KOPT-K1 (cell line): Measurements from ENCODE around the gene SNRPA1.
"Not testable (repeated sequence)": the region's sequence is repeated elsewhere in the genome, so short reads cannot be mapped to it uniquely, and the experiment has no call there.

Experiments used
- H3K27ac ChIP-seq: fragments of 200-600 bp; sonication (generic); 2 replicates; pipeline ENCODE4 v1.5.1; 2016; ENCODE audit warnings: antibody characterized with exemption, mild to moderate bottlenecking, low read depth, low read length; ENCODE audit not compliant: poor library complexity, severe bottlenecking
- H3K36me3 ChIP-seq: fragments of 200-600 bp; sonication (generic); 2 replicates; pipeline ENCODE4 v1.5.1; 2017; ENCODE audit warnings: antibody characterized with exemption, mild to moderate bottlenecking, low read length, moderate library complexity; ENCODE audit not compliant: insufficient read depth
- H3K9me3 ChIP-seq: fragments of 200-600 bp; sonication (generic); 2 replicates; pipeline ENCODE4 v1.5.1; 2017; ENCODE audit warnings: antibody characterized with exemption, low read length, mild to moderate bottlenecking; ENCODE audit not compliant: insufficient read depth, poor library complexity, severe bottlenecking

The SNRPA1 gene

GRCh38 chr15:101287342-101287741 lies 7.7 kb downstream of the SNRPA1 start:
- H3K27ac ChIP-seq: not testable (repeated sequence)
- peaks cover 100% of the 10 kb centered on the region for H3K36me3 ChIP-seq

GRCh38 chr15:101286471-101287114 lies 8.5 kb downstream of the SNRPA1 start:
- no peak overlapping the region for H3K27ac ChIP-seq
- no peaks in the 10 kb centered on the region for H3K9me3 ChIP-seq
- H3K36me3 ChIP-seq: peaks cover 100% of the 10 kb centered on the region

More at GRCh38 chr15:101287342-101287741, 7.7 kb downstream of the SNRPA1 start:
- H3K9me3 ChIP-seq: not testable (repeated sequence)

- no peaks in the 10 kb centered on the region for H3K9me3 ChIP-seq
- H3K36me3 ChIP-seq: peaks cover 96% of the 10 kb centered on the region
- no peak overlapping the region for H3K27ac ChIP-seq
Observed at GRCh38 chr15:101283931-101284330, 11.1 kb downstream of the SNRPA1 start.

GRCh38 chr15:101280007-101280406 lies 15.0 kb downstream of the SNRPA1 start:
- H3K36me3 ChIP-seq: peaks cover 66% of the 10 kb centered on the region
- no peak overlapping the region for H3K27ac ChIP-seq
- no peaks in the 10 kb centered on the region for H3K9me3 ChIP-seq

- Histone ChIP-seq H3K27ac (no peak overlapping the region), H3K36me3 (peaks cover 66% of the 10 kb centered on the region)
Observed at GRCh38 chr15:101277943-101278564, 17.0 kb downstream of the SNRPA1 start.

GRCh38 chr15:101277038-101277822 lies 17.8 kb downstream of the SNRPA1 start, which contains the start of gene SELENOS:
SELENOS (minus strand) TSS chr15:101277485; CDS start chr15:101277417, 68 bp downstream.
- no peaks in the 10 kb centered on the region for H3K9me3 ChIP-seq
- peaks cover 66% of the 10 kb centered on the region for H3K36me3 ChIP-seq
- peak within 1 kb of the TSS; percentile 59 for H3K27ac ChIP-seq

More at GRCh38 chr15:101277943-101278564, 17.0 kb downstream of the SNRPA1 start:
- H3K9me3 ChIP-seq: no peaks in the 10 kb centered on the region

- Histone ChIP-seq H3K9me3 (no peaks in the 10 kb centered on the region), H3K27ac (peak overlapping the region; percentile 59), H3K36me3 (peaks cover 66% of the 10 kb centered on the region)
Observed at GRCh38 chr15:101276501-101277037, 18.5 kb downstream of the SNRPA1 start.

GRCh38 chr15:101275018-101275417 lies 20.0 kb downstream of the SNRPA1 start:
- H3K27ac ChIP-seq: no peak overlapping the region
- no peaks in the 10 kb centered on the region for H3K9me3 ChIP-seq
- H3K36me3 ChIP-seq: peaks cover 67% of the 10 kb centered on the region

- Histone ChIP-seq H3K9me3 (no peaks in the 10 kb centered on the region), H3K36me3 (peaks cover 65% of the 10 kb centered on the region), H3K27ac (no peak overlapping the region)
Observed at GRCh38 chr15:101273534-101273933, 21.5 kb downstream of the SNRPA1 start.

GRCh38 chr15:101272584-101272983 lies 22.5 kb downstream of the SNRPA1 start:
- Histone ChIP-seq H3K36me3 (peaks cover 65% of the 10 kb centered on the region), H3K27ac (no peak overlapping the region), H3K9me3 (no peaks in the 10 kb centered on the region)

GRCh38 chr15:101269479-101270223 lies 25.4 kb downstream of the SNRPA1 start:
- H3K36me3 ChIP-seq: peaks cover 52% of the 10 kb centered on the region
- no peaks in the 10 kb centered on the region for H3K9me3 ChIP-seq
- H3K27ac ChIP-seq: no peak overlapping the region

- peaks cover 31% of the 10 kb centered on the region for H3K36me3 ChIP-seq
- H3K27ac ChIP-seq: no peak overlapping the region
- no peaks in the 10 kb centered on the region for H3K9me3 ChIP-seq
Observed at GRCh38 chr15:101267320-101268104, 27.5 kb downstream of the SNRPA1 start.

- H3K36me3 ChIP-seq: peaks cover 23% of the 10 kb centered on the region
- H3K27ac ChIP-seq: no peak overlapping the region
- no peaks in the 10 kb centered on the region for H3K9me3 ChIP-seq
Observed at GRCh38 chr15:101266787-101267186, 28.3 kb downstream of the SNRPA1 start.

- no peak overlapping the region for H3K27ac ChIP-seq
- peaks cover 16% of the 10 kb centered on the region for H3K36me3 ChIP-seq
- no peaks in the 10 kb centered on the region for H3K9me3 ChIP-seq
Observed at GRCh38 chr15:101266034-101266433, 29.0 kb downstream of the SNRPA1 start.
